ENCODE data around the gene USF1. TPM values are rescaled to one million over a fixed set of nuclear protein-coding genes. Genes with fewer than 3 reads are reported as not detected.

Gene USF1
- total and polyA plus RNA-seq, 9 of the 15 experiments (the other 6 are each of a cell fraction or from before 2014, with no cell fraction given): 7.4 to 60.2 (median 54.2) TPM

DNA sequence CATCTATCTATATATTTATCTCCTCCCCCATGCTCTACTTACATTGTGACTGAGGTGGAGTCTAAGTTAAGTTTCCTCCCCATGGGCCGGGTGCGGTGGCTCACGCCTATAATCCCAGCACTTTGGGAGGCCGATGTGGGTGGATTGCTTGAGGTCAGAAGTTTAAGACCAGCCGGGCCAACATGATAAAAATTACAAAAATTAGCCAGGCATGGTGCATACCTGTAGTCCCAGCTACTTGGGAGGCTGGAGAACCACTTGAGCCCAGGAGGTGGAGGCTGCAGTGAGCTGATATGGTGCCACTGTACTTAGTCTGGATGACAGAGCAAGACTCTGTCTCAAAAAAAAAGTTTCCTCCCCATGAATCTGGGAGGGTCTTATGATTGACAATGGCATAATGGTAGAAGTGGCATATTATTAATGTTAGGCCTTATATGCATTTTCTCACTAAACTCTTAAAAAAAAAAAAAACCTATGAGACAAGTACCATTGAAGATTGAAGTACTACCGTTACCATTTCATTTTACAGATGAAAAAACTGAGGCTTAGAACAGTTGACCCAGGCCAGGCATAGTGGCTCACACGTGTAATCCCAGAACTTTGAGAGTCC lies 36.1 kb downstream of the USF1 start (continued):
- TF ChIP-seq ZC3H8 (IDR thresholded peaks at IDR 0.05) (no peak), MBD2 (IDR thresholded peaks at IDR 0.05; ENCODE audit: borderline replicate concordance, low read depth) (0 out of 2 replicates have a peak, but pooled peaks have one; percentile 24), HDAC3 (IDR thresholded peaks at IDR 0.05; ENCODE audit: borderline replicate concordance, partially characterized antibody) (peak; percentile 79), ZNF766 (CRISPR knock-in tag; conservative IDR thresholded peaks at IDR 0.05) (peak; percentile 53; the same call in 1 of the 2 replicates), CBX1 (IDR thresholded peaks at IDR 0.05; ENCODE audit: low read depth) (no peak), ARID1B (IDR thresholded peaks at IDR 0.05) (peak; percentile 96), ZNF589 (CRISPR knock-in tag; IDR thresholded peaks at IDR 0.05; ENCODE audit: low read depth) (0 out of 2 replicates have a peak, but pooled peaks have one; percentile 14), JUND (IDR thresholded peaks at IDR 0.05; ENCODE audit: borderline replicate concordance, low read depth, low read length) (peak; percentile 29; the same call in 1 of the 2 replicates), JUND (tag; IDR thresholded peaks at IDR 0.05; ENCODE audit: borderline replicate concordance, low read depth, low read length) (no peak; the same call in 2 of the 3 replicates), CBFA2T3 (IDR thresholded peaks at IDR 0.05) (peak; percentile 98), MCM5 (IDR thresholded peaks at IDR 0.05; ENCODE audit: low read depth) (no peak), CC2D1A (IDR thresholded peaks at IDR 0.05) (peak; percentile 87; the same call in 1 of the 2 replicates), BHLHE40 (IDR thresholded peaks at IDR 0.05; ENCODE audit: low read length) (peak; percentile 32; the same call in 1 of the 2 replicates)
- TF ChIP-seq, protein P1, sequence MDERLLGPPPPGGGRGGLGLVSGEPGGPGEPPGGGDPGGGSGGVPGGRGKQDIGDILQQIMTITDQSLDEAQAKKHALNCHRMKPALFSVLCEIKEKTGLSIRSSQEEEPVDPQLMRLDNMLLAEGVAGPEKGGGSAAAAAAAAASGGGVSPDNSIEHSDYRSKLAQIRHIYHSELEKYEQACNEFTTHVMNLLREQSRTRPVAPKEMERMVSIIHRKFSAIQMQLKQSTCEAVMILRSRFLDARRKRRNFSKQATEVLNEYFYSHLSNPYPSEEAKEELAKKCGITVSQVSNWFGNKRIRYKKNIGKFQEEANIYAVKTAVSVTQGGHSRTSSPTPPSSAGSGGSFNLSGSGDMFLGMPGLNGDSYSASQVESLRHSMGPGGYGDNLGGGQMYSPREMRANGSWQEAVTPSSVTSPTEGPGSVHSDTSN (CRISPR knock-in tag; IDR thresholded peaks at IDR 0.05; ENCODE audit: low read depth): no peak
- TF ChIP-seq, protein P1 (tag; conservative IDR thresholded peaks at IDR 0.05; ENCODE audit: low read depth): peak; percentile 58
- TF ChIP-seq, protein P2, sequence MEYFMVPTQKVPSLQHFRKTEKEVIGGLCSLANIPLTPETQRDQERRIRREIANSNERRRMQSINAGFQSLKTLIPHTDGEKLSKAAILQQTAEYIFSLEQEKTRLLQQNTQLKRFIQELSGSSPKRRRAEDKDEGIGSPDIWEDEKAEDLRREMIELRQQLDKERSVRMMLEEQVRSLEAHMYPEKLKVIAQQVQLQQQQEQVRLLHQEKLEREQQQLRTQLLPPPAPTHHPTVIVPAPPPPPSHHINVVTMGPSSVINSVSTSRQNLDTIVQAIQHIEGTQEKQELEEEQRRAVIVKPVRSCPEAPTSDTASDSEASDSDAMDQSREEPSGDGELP (CRISPR knock-in tag; IDR thresholded peaks at IDR 0.05; ENCODE audit: borderline replicate concordance): peak; percentile 47; the same call in 1 of the 2 replicates
- TF ChIP-seq, protein P3, sequence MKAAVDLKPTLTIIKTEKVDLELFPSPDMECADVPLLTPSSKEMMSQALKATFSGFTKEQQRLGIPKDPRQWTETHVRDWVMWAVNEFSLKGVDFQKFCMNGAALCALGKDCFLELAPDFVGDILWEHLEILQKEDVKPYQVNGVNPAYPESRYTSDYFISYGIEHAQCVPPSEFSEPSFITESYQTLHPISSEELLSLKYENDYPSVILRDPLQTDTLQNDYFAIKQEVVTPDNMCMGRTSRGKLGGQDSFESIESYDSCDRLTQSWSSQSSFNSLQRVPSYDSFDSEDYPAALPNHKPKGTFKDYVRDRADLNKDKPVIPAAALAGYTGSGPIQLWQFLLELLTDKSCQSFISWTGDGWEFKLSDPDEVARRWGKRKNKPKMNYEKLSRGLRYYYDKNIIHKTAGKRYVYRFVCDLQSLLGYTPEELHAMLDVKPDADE (conservative IDR thresholded peaks at IDR 0.05; ENCODE audit: control insufficient read depth, low read depth, low read length): no peak
- TF ChIP-seq, protein P4, sequence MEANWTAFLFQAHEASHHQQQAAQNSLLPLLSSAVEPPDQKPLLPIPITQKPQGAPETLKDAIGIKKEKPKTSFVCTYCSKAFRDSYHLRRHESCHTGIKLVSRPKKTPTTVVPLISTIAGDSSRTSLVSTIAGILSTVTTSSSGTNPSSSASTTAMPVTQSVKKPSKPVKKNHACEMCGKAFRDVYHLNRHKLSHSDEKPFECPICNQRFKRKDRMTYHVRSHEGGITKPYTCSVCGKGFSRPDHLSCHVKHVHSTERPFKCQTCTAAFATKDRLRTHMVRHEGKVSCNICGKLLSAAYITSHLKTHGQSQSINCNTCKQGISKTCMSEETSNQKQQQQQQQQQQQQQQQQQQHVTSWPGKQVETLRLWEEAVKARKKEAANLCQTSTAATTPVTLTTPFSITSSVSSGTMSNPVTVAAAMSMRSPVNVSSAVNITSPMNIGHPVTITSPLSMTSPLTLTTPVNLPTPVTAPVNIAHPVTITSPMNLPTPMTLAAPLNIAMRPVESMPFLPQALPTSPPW (CRISPR knock-in tag; IDR thresholded peaks at IDR 0.05): 0 out of 2 replicates have a peak, but pooled peaks have one; percentile 50
- TF ChIP-seq, protein P5, sequence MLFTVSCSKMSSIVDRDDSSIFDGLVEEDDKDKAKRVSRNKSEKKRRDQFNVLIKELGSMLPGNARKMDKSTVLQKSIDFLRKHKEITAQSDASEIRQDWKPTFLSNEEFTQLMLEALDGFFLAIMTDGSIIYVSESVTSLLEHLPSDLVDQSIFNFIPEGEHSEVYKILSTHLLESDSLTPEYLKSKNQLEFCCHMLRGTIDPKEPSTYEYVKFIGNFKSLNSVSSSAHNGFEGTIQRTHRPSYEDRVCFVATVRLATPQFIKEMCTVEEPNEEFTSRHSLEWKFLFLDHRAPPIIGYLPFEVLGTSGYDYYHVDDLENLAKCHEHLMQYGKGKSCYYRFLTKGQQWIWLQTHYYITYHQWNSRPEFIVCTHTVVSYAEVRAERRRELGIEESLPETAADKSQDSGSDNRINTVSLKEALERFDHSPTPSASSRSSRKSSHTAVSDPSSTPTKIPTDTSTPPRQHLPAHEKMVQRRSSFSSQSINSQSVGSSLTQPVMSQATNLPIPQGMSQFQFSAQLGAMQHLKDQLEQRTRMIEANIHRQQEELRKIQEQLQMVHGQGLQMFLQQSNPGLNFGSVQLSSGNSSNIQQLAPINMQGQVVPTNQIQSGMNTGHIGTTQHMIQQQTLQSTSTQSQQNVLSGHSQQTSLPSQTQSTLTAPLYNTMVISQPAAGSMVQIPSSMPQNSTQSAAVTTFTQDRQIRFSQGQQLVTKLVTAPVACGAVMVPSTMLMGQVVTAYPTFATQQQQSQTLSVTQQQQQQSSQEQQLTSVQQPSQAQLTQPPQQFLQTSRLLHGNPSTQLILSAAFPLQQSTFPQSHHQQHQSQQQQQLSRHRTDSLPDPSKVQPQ (CRISPR knock-in tag; IDR thresholded peaks at IDR 0.05; ENCODE audit: borderline replicate concordance): no peak
